A549 (cell line): ENCODE measurements around the gene SPATA9.

ENCODE experiments used
- EP300 ChIP-seq, 2 experiments: fragments of >200 bp; sonication (Bioruptor Twin); formaldehyde crosslinking; IDR thresholded peaks; 2 replicates in 1 of 2; 3 replicates in 1 of 2; pipeline ENCODE4 v1.6.1; 2016 to 2017
- ESRRA ChIP-seq: fragments of 150-350 bp; IDR thresholded peaks from 2 replicates; pipeline ENCODE4 v1.6.1; 2014; ENCODE audit warnings: mild to moderate bottlenecking, low read length, borderline replicate concordance
- JUN ChIP-seq, 2 experiments: fragments of >200 bp; sonication (Bioruptor Twin); formaldehyde crosslinking; IDR thresholded peaks; 2 replicates in 1 of 2; 3 replicates in 1 of 2; pipeline ENCODE4 v1.6.1; 2016 to 2017
- MAZ ChIP-seq: fragments of 150-350 bp; IDR thresholded peaks from 2 replicates; pipeline ENCODE4 v1.6.1; 2014; ENCODE audit warnings: antibody characterized with exemption, low read depth, low read length, borderline replicate concordance
- RAD21 ChIP-seq, 2 experiments: fragments of >200 bp in 1 of 2; sonication (Bioruptor Twin) in 1 of 2; formaldehyde crosslinking in 1 of 2; IDR thresholded peaks in 1 of 2; conservative IDR thresholded peaks in 1 of 2; 2 replicates in 1 of 2; 3 replicates in 1 of 2; pipeline ENCODE4 v1.6.1; 2012 to 2018; ENCODE audit warnings: inconsistent platforms in 1 of 2
- RFX5 ChIP-seq: fragments of 450-650 bp; IDR thresholded peaks from 2 replicates; pipeline ENCODE4 v1.7.1; 2014; ENCODE audit warnings: antibody characterized with exemption, mild to moderate bottlenecking, moderate library complexity
- SMC3 ChIP-seq: fragments of >200 bp; sonication (Bioruptor Twin); formaldehyde crosslinking; IDR thresholded peaks from 3 replicates; pipeline ENCODE4 v1.6.1; 2018; ENCODE audit warnings: inconsistent platforms
- TF ChIP-seq, protein P1 (sequence below): fragments of >200 bp; sonication (Bioruptor Twin); formaldehyde crosslinking; IDR thresholded peaks from 3 replicates; pipeline ENCODE4 v1.5.1; 2016
- TF ChIP-seq, protein P2 (sequence below): fragments of 450-650 bp; IDR thresholded peaks from 2 replicates; pipeline ENCODE4 v1.6.1; 2014; ENCODE audit warnings: antibody characterized with exemption

- TF ChIP-seq EP300 (IDR thresholded peaks at IDR 0.05): no peak
- TF ChIP-seq, protein P1, sequence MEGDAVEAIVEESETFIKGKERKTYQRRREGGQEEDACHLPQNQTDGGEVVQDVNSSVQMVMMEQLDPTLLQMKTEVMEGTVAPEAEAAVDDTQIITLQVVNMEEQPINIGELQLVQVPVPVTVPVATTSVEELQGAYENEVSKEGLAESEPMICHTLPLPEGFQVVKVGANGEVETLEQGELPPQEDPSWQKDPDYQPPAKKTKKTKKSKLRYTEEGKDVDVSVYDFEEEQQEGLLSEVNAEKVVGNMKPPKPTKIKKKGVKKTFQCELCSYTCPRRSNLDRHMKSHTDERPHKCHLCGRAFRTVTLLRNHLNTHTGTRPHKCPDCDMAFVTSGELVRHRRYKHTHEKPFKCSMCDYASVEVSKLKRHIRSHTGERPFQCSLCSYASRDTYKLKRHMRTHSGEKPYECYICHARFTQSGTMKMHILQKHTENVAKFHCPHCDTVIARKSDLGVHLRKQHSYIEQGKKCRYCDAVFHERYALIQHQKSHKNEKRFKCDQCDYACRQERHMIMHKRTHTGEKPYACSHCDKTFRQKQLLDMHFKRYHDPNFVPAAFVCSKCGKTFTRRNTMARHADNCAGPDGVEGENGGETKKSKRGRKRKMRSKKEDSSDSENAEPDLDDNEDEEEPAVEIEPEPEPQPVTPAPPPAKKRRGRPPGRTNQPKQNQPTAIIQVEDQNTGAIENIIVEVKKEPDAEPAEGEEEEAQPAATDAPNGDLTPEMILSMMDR: no peak
- no peak for TF ChIP-seq ESRRA
- no peak for TF ChIP-seq RFX5
- no peak for TF ChIP-seq MAZ
- TF ChIP-seq, protein P2, sequence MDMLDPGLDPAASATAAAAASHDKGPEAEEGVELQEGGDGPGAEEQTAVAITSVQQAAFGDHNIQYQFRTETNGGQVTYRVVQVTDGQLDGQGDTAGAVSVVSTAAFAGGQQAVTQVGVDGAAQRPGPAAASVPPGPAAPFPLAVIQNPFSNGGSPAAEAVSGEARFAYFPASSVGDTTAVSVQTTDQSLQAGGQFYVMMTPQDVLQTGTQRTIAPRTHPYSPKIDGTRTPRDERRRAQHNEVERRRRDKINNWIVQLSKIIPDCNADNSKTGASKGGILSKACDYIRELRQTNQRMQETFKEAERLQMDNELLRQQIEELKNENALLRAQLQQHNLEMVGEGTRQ: no peak
- TF ChIP-seq RAD21 (conservative IDR thresholded peaks at IDR 0.05 in 1 of 2, IDR thresholded peaks at IDR 0.05 in 1 of 2): no peak
- no peak for TF ChIP-seq JUN (IDR thresholded peaks at IDR 0.05)
- TF ChIP-seq SMC3: no peak
Measured at GRCh38 chr5:95669540-95669939, 13.3 kb downstream of the SPATA9 start.
